Measurements from ENCODE around the gene LAPTM4A.
A peak's percentile ranks its signal among the peaks of the same experiment; 100 is the strongest.

LAPTM4A gene

GRCh38 chr2:20012282-20013125 is 38.9 kb downstream of the LAPTM4A start, which contains the start of gene MATN3:
MATN3 (minus strand) TSS chr2:20012668; CDS start chr2:20012631, 37 bp downstream.
- TF ChIP-seq, protein P1, sequence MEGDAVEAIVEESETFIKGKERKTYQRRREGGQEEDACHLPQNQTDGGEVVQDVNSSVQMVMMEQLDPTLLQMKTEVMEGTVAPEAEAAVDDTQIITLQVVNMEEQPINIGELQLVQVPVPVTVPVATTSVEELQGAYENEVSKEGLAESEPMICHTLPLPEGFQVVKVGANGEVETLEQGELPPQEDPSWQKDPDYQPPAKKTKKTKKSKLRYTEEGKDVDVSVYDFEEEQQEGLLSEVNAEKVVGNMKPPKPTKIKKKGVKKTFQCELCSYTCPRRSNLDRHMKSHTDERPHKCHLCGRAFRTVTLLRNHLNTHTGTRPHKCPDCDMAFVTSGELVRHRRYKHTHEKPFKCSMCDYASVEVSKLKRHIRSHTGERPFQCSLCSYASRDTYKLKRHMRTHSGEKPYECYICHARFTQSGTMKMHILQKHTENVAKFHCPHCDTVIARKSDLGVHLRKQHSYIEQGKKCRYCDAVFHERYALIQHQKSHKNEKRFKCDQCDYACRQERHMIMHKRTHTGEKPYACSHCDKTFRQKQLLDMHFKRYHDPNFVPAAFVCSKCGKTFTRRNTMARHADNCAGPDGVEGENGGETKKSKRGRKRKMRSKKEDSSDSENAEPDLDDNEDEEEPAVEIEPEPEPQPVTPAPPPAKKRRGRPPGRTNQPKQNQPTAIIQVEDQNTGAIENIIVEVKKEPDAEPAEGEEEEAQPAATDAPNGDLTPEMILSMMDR (IDR thresholded peaks at IDR 0.05; ENCODE audit: extremely low read depth, missing control alignments), result no peak
- DNase-seq (ENCODE audit: low spot score), result peak; percentile 64

DNA sequence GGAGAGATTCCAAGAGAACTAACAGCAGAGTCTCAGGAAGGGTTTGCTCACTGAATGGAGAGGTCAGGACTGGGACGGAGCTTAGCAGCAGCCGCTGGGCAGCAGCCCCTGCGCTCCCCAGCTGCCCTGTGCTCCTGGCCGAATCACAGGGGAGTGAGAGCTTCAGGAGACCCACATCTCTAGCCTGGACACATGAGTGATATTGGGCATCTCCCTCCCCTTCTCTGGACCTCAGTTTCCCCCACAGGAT is 39.5 kb downstream of the LAPTM4A start:
- TF ChIP-seq, protein P1 (IDR thresholded peaks at IDR 0.05; ENCODE audit: extremely low read depth, missing control alignments), result no peak
- no peak for DNase-seq (ENCODE audit: low spot score)

- no peak for DNase-seq (ENCODE audit: low spot score)
- TF ChIP-seq, protein P1 (IDR thresholded peaks at IDR 0.05; ENCODE audit: extremely low read depth, missing control alignments), result no peak
Observed at GRCh38 chr2:20011276-20012031, 40.0 kb downstream of the LAPTM4A start.

DNA sequence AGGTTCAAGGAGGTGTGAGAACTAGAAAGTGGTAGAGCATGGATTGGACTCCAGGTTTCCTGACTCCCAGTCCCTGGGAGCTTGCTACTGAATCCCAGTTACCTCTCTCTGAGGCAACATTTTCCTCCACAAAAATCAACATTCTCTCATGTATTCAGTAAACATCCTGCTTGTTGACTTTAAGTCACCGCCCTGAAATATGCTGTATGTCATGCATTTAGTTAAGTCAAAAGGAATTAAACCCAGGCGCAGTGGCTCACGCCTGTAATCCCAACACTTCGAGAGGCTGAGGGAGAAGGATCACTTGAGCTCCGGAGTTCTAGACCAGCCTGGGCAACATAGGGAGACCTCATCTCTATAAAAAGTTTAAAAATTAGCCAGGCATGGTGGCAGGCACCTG is 42.7 kb downstream of the LAPTM4A start:
- no peak for DNase-seq (ENCODE audit: low spot score)
- TF ChIP-seq, protein P1 (IDR thresholded peaks at IDR 0.05; ENCODE audit: extremely low read depth, missing control alignments), result no peak

DNA sequence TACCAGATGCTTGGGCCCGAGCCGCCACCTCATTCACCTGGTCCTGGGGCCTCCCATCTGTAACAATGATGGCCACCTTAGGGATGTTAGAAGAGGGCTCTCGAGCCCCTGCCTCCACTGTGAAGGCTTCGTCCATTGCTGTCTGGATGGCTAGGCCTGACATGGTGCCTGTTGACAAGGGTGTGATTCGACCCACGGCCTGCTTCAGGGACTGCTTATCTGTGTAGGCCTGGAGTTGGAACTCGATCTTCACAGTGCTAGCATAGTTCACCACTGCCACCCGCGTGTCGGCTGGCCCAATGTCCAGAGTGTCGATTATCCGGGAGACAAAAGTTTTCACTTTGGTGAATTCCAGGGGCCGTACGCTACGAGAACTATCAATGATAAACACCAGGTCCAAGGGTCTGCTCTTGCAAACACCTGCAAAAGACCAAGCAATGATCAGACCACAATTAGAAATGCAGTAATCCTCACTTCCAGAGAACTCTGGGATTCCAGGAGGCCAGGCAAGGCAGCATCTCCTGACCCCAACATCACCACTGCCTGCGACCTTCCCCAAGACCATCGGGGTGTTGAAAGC is 45.4 kb downstream of the LAPTM4A start:
- DNase-seq (ENCODE audit: low spot score), result no peak

DNA sequence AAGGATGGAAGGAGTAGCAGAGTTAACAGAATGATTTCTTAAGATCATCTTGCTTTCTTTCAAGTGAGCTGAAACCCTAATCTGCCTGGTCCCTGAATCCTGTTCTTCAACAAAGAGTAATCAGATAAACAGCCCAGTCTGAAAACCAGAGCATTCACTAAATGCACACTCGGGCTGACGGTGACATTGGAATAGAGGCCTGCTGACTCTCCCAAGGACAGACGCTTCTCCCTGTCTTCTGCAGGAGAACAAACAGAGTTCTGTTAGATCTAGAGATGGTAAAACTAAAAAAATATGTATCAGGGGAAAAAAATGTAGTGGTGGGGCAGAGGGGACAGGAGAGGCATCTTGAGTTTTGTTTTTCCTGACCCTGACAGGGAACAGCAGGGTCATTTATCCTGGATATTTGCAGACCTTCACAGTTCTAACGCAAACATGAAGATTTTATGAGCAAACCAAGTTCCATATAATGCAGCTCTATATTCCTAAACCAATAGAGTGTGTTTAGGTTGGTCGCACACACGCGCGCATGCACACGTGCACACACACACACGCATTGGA is 46.3 kb downstream of the LAPTM4A start:
- DNase-seq (ENCODE audit: low spot score), result no peak
- TF ChIP-seq, protein P1 (IDR thresholded peaks at IDR 0.05; ENCODE audit: extremely low read depth, missing control alignments), result no peak

More for the DNA sequence above, 45.4 kb downstream of the LAPTM4A start:
- TF ChIP-seq, protein P1 (IDR thresholded peaks at IDR 0.05; ENCODE audit: extremely low read depth, missing control alignments), result no peak

Data from GM20000 (cell line).